IMR-90 (cell line): ENCODE measurements around the gene SLC19A2. TPM values are rescaled to one million over a fixed set of nuclear protein-coding genes. Genes with fewer than 3 reads are reported as not detected.

Experiments
- ATAC-seq: fragments of 200-7000 bp; cut with Tn5 transposase; 2 replicates; pipeline ENCODE4 v1.9.1; 2020; ENCODE audit warnings: low read depth, mild to moderate bottlenecking, moderate library complexity
- BruUV-seq: library from RNA; stranded (reverse); fragments of 400-500 nt; replicated peaks from 2 replicates; lab custom pipeline; 2021; lab: Mats Ljungman, UMichigan
- CTCF ChIA-PET: fragments of 300-600 bp; formaldehyde crosslinking; extraction: SDS; loops from one replicate; lab custom pipeline; 2021; ENCODE audit warnings: antibody characterized with exemption; lab: Yijun Ruan, JAX
- POLR2A ChIA-PET: fragments of 300-600 bp; sonication (Branson Sonifier 250); formaldehyde crosslinking; loops from one replicate; lab custom pipeline; 2022; ENCODE audit warnings: antibody characterized with exemption; ENCODE audit not compliant: unreplicated experiment; lab: Charles Lee
- DNase-seq: peaks from one replicate; pipeline ENCODE4 v3.0.0; 2013
- H2AFZ ChIP-seq: replicated peaks from 2 replicates; pipeline ENCODE3; 2013; ENCODE audit warnings: low read length, mild to moderate bottlenecking; ENCODE audit not compliant: poor library complexity
- H2AK5ac ChIP-seq: 2 replicates; pipeline ENCODE4 v1.6.1; 2013; ENCODE audit warnings: low read depth, low read length, inconsistent platforms
- H2AK9ac ChIP-seq: replicated peaks from 2 replicates; pipeline ENCODE3; 2013; ENCODE audit warnings: mild to moderate bottlenecking, low read depth, low read length, moderate library complexity; ENCODE audit not compliant: poor library complexity
- H2BK120ac ChIP-seq: 2 replicates; pipeline ENCODE4 v1.6.1; 2013; ENCODE audit warnings: low read depth, low read length, inconsistent platforms
- H2BK15ac ChIP-seq: 3 replicates; pipeline ENCODE4 v1.6.1; 2013; ENCODE audit warnings: low read depth, low read length, inconsistent platforms
- H2BK20ac ChIP-seq: 2 replicates; pipeline ENCODE4 v1.6.1; 2013; ENCODE audit warnings: low read depth, mild to moderate bottlenecking, inconsistent platforms, low read length, moderate library complexity
- H2BK5ac ChIP-seq: 2 replicates; pipeline ENCODE4 v1.6.1; 2013; ENCODE audit warnings: mild to moderate bottlenecking, low read depth, low read length, inconsistent platforms; ENCODE audit not compliant: poor library complexity, severe bottlenecking
- H3K14ac ChIP-seq: replicated peaks from 2 replicates; pipeline ENCODE4 v1.6.1; 2013; ENCODE audit warnings: low read depth, low read length, inconsistent platforms
- H3K18ac ChIP-seq: 2 replicates; pipeline ENCODE4 v1.6.1; 2013; ENCODE audit warnings: low read depth, low read length, control low read depth
- H3K23ac ChIP-seq: 2 replicates; pipeline ENCODE4 v1.6.1; 2013; ENCODE audit warnings: low read depth, low read length, inconsistent platforms
- H3K27ac ChIP-seq: 2 replicates; pipeline ENCODE4 v1.5.1; 2013; ENCODE audit warnings: mild to moderate bottlenecking, control low read depth, low read length; ENCODE audit not compliant: insufficient read depth
- H3K27me3 ChIP-seq: 2 replicates; pipeline ENCODE4 v1.6.1; 2013; ENCODE audit warnings: low read length; ENCODE audit not compliant: control insufficient read depth, insufficient read depth
- H3K36me3 ChIP-seq: 2 replicates; pipeline ENCODE4 v1.6.1; 2013; ENCODE audit warnings: low read length, mixed read lengths; ENCODE audit not compliant: control insufficient read depth, insufficient read depth
- H3K4ac ChIP-seq: 2 replicates; pipeline ENCODE4 v1.6.1; 2013; ENCODE audit warnings: low read depth, low read length, inconsistent platforms
- H3K4me1 ChIP-seq: 2 replicates; pipeline ENCODE4 v1.6.1; 2013; ENCODE audit warnings: low read length, mixed read lengths; ENCODE audit not compliant: control insufficient read depth, insufficient read depth
- H3K4me2 ChIP-seq: 2 replicates; pipeline ENCODE4 v1.6.1; 2013; ENCODE audit warnings: low read depth, mild to moderate bottlenecking, control low read depth, low read length, moderate library complexity
- H3K4me3 ChIP-seq: 2 replicates; pipeline ENCODE4 v1.5.1; 2013; ENCODE audit warnings: low read depth, mild to moderate bottlenecking, control low read depth, low read length, moderate library complexity; ENCODE audit not compliant: insufficient read depth
- H3K56ac ChIP-seq: 2 replicates; pipeline ENCODE4 v1.6.1; 2013; ENCODE audit warnings: low read length, inconsistent platforms; ENCODE audit not compliant: insufficient read depth; ENCODE audit errors: extremely low read depth
- H3K79me1 ChIP-seq, 2 experiments: 2 replicates each; pipeline ENCODE4 v1.6.1; 2013; ENCODE audit warnings: low read length in 2 of 2, inconsistent platforms in 1 of 2, low read depth in 1 of 2
- H3K9ac ChIP-seq: 2 replicates; pipeline ENCODE4 v1.6.1; 2013; ENCODE audit warnings: low read depth, low read length, control low read depth
- H3K9me1 ChIP-seq: 2 replicates; pipeline ENCODE4 v1.6.1; 2013; ENCODE audit warnings: low read length, inconsistent platforms; ENCODE audit not compliant: insufficient read depth
- H3K9me3 ChIP-seq: 2 replicates; pipeline ENCODE4 v1.6.1; 2013; ENCODE audit warnings: low read length; ENCODE audit not compliant: control insufficient read depth, insufficient read depth
- H4K20me1 ChIP-seq: 2 replicates; pipeline ENCODE4 v1.6.1; 2013; ENCODE audit warnings: low read length, inconsistent platforms; ENCODE audit not compliant: insufficient read depth
- H4K5ac ChIP-seq: 2 replicates; pipeline ENCODE4 v1.6.1; 2013; ENCODE audit warnings: mild to moderate bottlenecking, low read depth, low read length, control low read depth
- H4K8ac ChIP-seq, 2 experiments: 2 replicates each; pipeline ENCODE4 v1.6.1; 2013; ENCODE audit warnings: low read depth in 2 of 2, low read length in 2 of 2, control low read depth in 1 of 2, inconsistent platforms in 1 of 2
- H4K91ac ChIP-seq: 2 replicates; pipeline ENCODE4 v1.6.1; 2013; ENCODE audit warnings: low read depth, low read length, inconsistent platforms; ENCODE audit not compliant: insufficient read depth
- CTCF ChIP-seq: conservative IDR thresholded peaks from 2 replicates; pipeline ENCODE4 v1.5.1; 2012; ENCODE audit warnings: mild to moderate bottlenecking, low read depth, low read length, improper control_type of control experiment
- FOS ChIP-seq: fragments of 150-350 bp; IDR thresholded peaks from 2 replicates; pipeline ENCODE4 v1.6.1; 2016; ENCODE audit warnings: low read depth, low read length
- MAZ ChIP-seq: IDR thresholded peaks from 2 replicates; pipeline ENCODE4 v1.6.1; 2012; ENCODE audit warnings: low read depth, mild to moderate bottlenecking, low read length, improper control_type of control experiment, moderate library complexity, borderline replicate concordance
- NFE2L2 ChIP-seq: fragments of 150-350 bp; IDR thresholded peaks from 2 replicates; pipeline ENCODE4 v1.6.1; 2016; ENCODE audit warnings: low read depth, mild to moderate bottlenecking, low read length
- POLR2A ChIP-seq: IDR thresholded peaks from 2 replicates; pipeline ENCODE4 v1.6.1; 2012; ENCODE audit warnings: mild to moderate bottlenecking, low read depth, low read length
- WGBS, 2 experiments: methylation state at CpG; one replicate each; pipeline versions ENCODE4 v1.1.5 to v1.1.7; 2013; ENCODE audit warnings: missing lambda C conversion rate in 2 of 2; ENCODE audit not compliant: insufficient read length in 1 of 2; ENCODE audit errors: extremely low coverage in 2 of 2; 5-methylcytosine and 5-hydroxymethylcytosine counted together
- dilution Hi-C: fragments of 300-500 bp; cut with HindIII; formaldehyde crosslinking; loops from one replicate; pipeline ENCODE4 v1.14.3; 2018; ENCODE audit warnings: low sequenced_read_pairs; ENCODE audit not compliant: unreplicated experiment
- in situ Hi-C: fragments of 300-500 bp; cut with MboI; formaldehyde crosslinking; loops from 3 replicates; pipeline ENCODE4 v1.14.3; 2019; ENCODE audit warnings: low sequenced_read_pairs, inconsistent platforms, mixed read lengths
- intact Hi-C: fragments of 100-400 bp; cut with micrococcal nuclease; formaldehyde crosslinking; loops from 2 replicates; pipeline ENCODE4 v1.10.0; 2022
- polyA plus RNA-seq, 3 experiments: library from polyadenylated mRNA; depleted of rRNA; stranded (reverse); fragments of >200 nt; gene quantifications; 2 replicates each; pipeline ENCODE4 v1.2.3, GENCODE V29; 2012; ENCODE audit warnings: low replicate concordance in 1 of 3
- total RNA-seq: library from RNA; depleted of rRNA; stranded (reverse); fragments of >200 nt; gene quantifications from 2 replicates; pipeline ENCODE4 v1.2.3, GENCODE V29; 2012
- TF ChIP-seq, protein P1 (sequence below): fragments of 150-350 bp; IDR thresholded peaks from 2 replicates; pipeline ENCODE4 v1.6.1; 2017; ENCODE audit warnings: mild to moderate bottlenecking, antibody characterized with exemption, low read length, low read depth

SLC19A2 gene
- total and polyA plus RNA-seq, 2 of the 4 experiments (the other 2 are of a cell fraction) = 3.6 to 5.2 TPM

DNA sequence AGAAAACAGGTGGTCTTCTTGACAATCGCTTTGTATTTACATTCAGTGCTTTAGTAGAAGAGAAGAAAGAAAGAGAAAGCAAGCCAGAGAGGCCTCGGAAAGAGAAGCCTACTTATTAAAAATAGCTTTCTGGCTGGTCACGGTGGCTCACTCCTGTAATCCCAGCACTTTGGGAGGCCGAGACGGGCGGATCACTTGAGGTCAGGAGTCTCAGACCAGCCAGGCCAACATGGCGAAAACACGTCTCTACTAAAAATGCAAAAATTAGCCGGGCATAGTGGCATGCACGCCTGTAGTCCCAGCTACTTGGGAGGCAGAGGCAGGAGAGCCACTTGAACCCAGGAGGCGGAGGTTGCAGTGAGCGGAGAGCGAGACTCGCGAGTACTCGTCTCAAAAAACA is 1.8 kb upstream of the SLC19A2 start:
- POLR2A ChIA-PET = no interaction called here
- no peak for DNase-seq

More for the DNA sequence above, 1.8 kb upstream of the SLC19A2 start:
- H2AK9ac ChIP-seq = no peak overlapping the region
- H3K14ac ChIP-seq = no peak overlapping the region
- H2BK20ac ChIP-seq = no peak overlapping the region
- H3K27ac ChIP-seq = no peak overlapping the region
- no peak overlapping the region for H3K18ac ChIP-seq
- H3K56ac ChIP-seq = no peak overlapping the region
- no peak overlapping the region for H3K9ac ChIP-seq
- H4K20me1 ChIP-seq = no peaks in the 10 kb centered on the region
- no peak overlapping the region for H2BK120ac ChIP-seq
- no peak overlapping the region for H3K23ac ChIP-seq
- no peak overlapping the region for H3K4me3 ChIP-seq
- H3K9me3 ChIP-seq = no peaks in the 10 kb centered on the region
- H4K5ac ChIP-seq = 0 out of 2 replicates have a peak overlapping the region, but pooled peaks have one; percentile 13
- H3K27me3 ChIP-seq = no peaks in the 10 kb centered on the region
- no peak overlapping the region for H3K4ac ChIP-seq
- no CpG with 5 or more reads among the region's 16 CpGs for WGBS, 2 experiments
- no peak overlapping the region for H2BK5ac ChIP-seq
- dilution Hi-C loops = no loop called here
- no peaks in the 10 kb centered on the region for H3K36me3 ChIP-seq
- H3K79me1 ChIP-seq = peaks cover 9 to 21% of the 10 kb centered on the region in 2 experiments; a peak in 3 of 4 replicates
- TF ChIP-seq CTCF (no peak), MAZ (no peak), POLR2A (no peak), NFE2L2 (no peak), FOS (no peak)
- TF ChIP-seq, protein P1, sequence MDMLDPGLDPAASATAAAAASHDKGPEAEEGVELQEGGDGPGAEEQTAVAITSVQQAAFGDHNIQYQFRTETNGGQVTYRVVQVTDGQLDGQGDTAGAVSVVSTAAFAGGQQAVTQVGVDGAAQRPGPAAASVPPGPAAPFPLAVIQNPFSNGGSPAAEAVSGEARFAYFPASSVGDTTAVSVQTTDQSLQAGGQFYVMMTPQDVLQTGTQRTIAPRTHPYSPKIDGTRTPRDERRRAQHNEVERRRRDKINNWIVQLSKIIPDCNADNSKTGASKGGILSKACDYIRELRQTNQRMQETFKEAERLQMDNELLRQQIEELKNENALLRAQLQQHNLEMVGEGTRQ = no peak
- H4K91ac ChIP-seq = no peak overlapping the region
- H2BK15ac ChIP-seq = no peak overlapping the region
- H3K9me1 ChIP-seq = 0 out of 2 replicates have a peak, but pooled peaks cover 4% of the 10 kb centered on the region
- in situ Hi-C loops = loop anchor here (10.0 kb wide), 1 partner anchor 373 kb away; no protein-coding TSS in a partner anchor
- H3K4me2 ChIP-seq = no peak overlapping the region
- ATAC-seq = no peak
- H2AFZ ChIP-seq = no peak overlapping the region
- CTCF ChIA-PET = no interaction called here
- intact Hi-C loops = loop anchor here (2.0 to 10.0 kb wide), 2 partner anchors 51 to 317 kb away; no protein-coding TSS in a partner anchor
- H2AK5ac ChIP-seq = no peak overlapping the region
- H4K8ac ChIP-seq = no peak overlapping the region
- H3K4me1 ChIP-seq = peaks cover 5% of the 10 kb centered on the region
- BruUV-seq = no TSS peak
